NB4 (cell line): ENCODE measurements around the gene LRP1B.

Source experiments
- TF ChIP-seq, protein P1 (sequence below): IDR thresholded peaks from one replicate; pipeline ENCODE4 v1.5.1; 2012; ENCODE audit warnings: low read depth, low read length
- TF ChIP-seq, protein P2 (sequence below): IDR thresholded peaks from 2 replicates; pipeline ENCODE4 v1.6.1; 2011; ENCODE audit warnings: low read depth, low read length

DNA sequence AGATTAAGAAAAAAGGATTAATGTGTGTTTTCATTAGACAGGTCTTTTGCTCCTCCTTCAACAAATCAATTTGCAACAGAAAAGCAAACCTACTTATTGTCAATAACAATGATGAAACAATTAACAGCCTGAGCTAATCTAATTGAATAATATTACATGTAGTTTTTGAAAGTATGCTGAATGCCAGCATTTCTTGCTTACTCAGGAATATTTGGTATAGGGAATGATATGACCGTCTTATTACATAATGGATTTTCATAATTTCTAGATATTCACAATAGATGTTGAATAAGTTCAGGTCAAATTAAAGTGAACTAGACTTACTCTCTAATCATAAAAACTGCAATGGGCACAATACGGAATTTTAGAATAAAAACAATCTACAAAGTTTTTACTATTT, 1856.9 kb downstream of the LRP1B start:
- TF ChIP-seq, protein P1, sequence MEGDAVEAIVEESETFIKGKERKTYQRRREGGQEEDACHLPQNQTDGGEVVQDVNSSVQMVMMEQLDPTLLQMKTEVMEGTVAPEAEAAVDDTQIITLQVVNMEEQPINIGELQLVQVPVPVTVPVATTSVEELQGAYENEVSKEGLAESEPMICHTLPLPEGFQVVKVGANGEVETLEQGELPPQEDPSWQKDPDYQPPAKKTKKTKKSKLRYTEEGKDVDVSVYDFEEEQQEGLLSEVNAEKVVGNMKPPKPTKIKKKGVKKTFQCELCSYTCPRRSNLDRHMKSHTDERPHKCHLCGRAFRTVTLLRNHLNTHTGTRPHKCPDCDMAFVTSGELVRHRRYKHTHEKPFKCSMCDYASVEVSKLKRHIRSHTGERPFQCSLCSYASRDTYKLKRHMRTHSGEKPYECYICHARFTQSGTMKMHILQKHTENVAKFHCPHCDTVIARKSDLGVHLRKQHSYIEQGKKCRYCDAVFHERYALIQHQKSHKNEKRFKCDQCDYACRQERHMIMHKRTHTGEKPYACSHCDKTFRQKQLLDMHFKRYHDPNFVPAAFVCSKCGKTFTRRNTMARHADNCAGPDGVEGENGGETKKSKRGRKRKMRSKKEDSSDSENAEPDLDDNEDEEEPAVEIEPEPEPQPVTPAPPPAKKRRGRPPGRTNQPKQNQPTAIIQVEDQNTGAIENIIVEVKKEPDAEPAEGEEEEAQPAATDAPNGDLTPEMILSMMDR, result no peak
- TF ChIP-seq, protein P2, sequence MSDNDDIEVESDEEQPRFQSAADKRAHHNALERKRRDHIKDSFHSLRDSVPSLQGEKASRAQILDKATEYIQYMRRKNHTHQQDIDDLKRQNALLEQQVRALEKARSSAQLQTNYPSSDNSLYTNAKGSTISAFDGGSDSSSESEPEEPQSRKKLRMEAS, result no peak
